Measurements from ENCODE around the gene NINJ1.

The NINJ1 gene

DNA sequence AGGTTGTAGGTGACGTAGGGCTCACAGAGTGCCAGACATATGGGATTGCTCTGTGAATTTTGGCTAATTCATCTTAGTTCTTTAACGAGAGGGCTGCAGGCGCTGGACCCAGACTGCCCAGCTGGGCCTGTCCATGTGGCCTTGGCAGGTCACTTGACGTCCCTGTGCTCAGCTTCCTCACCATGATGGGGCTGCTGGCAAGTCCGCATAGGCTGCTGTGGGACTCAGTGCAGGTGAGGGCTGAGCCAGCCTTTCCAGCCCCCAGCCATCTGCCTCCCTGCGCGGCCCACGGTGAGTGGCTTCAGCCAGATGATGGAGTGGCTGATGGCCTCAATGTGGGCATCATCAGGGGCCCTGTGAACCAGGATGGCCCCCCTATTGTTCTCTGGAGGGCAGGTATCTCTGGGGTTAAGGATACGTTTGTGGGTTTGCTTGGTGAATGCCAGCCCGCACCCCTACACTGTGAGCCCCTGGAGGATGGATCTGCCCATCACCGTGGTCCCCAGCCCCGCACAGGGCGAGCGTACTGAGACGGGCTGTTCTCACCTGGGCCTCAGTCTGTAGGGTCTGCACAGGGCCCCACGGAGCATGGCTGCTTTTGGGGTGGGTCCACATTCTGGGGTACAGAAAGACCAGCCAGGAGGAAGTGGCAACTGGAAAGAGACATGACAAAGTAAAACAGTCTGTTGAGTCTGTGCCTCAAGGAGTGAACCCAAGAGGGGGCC, 34.3 kb downstream of the NINJ1 start:
- DNase-seq, result no peak

DNA sequence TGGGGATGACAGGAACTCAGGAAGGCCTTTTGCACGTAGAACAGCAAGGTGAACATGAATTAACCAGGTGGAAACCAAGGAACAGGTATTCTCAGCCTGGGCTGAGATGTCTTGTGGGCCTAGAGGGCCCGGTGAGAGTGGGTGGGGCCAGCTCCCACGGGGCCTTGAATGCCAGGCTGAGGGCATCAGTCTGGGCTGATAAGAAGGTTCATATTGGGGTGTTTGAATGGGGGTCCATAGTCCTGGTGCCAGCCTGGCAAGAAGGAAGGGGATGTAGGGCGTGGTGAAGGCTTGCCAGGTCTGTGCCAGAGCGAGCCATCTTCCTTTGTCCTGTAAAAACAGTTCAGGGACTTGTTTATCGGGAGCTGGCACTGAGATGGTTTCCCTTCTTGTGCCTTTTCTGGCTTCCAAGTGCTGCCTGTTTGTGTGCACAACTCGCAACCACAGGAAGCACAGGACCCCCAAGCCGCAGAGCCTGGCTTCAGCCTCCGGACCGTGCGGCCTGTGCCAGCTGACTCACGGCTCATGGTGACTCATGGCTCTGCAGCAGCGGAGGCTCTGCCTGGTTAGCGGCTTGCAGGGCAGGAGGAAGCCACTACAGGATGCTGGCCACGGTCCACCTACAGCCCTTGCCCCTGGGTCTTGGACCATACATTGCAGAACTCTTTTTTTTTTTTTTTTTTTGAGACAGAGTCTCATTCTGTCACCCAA, 35.7 kb downstream of the NINJ1 start:
- no peak for DNase-seq

DNA sequence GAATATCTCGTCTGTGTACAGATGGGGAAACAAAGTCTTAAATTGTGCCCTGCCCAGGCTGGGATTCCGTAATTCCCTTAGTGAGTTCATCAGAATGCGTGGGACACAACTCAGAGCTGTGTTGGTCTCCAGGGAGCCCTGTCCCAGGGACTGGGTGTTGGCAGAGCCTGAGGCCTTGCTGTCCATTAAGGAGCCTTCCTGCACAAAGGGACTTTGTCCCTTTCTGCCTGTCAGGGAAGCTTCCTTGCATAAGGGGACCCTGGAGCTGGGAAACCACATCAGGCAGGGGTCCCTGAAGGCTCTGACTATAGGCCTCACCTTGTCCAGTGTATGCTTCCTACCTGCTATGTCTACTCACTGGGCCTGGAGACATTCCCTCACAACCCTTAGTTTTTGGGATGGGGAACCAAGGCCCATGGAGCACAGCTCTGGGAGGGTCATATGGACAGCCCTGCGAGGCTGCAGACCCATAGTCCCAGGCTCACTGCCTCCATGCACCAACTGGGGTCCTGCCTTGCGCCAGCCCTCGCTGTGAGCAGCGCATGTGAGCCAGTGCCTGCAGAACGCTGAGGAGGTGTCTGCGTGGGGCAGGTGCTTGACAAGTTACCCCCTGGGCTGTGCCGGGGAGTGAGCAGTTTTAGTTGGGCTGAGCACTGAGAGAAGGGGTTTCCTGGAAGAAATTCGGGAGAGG, 36.4 kb downstream of the NINJ1 start:
- DNase-seq, result no peak

DNA sequence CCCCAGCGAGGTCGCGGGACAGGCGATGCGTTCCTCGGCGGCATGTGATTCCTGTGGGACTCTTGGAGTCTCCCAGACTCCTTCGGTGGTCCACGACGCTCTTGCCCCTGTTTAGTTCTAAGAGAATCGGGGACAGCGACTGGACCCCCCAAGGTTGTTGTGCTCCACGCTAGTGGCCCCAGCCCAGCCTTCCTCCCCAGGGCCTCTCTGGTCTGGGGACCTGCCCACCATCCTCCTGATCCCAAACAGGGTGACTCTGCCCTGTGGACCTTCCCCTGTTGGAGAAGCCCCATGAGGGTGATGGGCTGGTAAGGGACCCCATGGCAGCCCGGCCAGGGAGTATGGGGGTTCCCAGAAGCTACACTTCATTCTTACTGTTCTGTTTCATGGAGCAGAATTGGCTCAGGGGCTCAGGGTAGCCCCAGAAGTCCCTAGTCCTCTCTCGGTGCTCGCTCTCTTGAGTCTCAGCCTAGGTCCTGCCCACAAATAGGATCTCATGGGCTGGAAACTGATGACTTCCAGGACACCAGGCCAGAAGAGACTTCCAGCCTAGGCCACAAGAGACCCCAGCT, 37.2 kb downstream of the NINJ1 start:
- no peak for DNase-seq

GRCh38 chr9:93096131-93096802, 37.8 kb downstream of the NINJ1 start, which contains the start of gene CARD19:
Gene CARD19, plus strand, starts transcription at chr9:93096217. Its CDS starts 129 bp downstream, at chr9:93096346.
- peak in 1 of 2 experiments; percentile 47 for DNase-seq

GRCh38 chr9:93095205-93096130, 38.6 kb downstream of the NINJ1 start:
- peak; percentile 97 to 99 for DNase-seq

DNA sequence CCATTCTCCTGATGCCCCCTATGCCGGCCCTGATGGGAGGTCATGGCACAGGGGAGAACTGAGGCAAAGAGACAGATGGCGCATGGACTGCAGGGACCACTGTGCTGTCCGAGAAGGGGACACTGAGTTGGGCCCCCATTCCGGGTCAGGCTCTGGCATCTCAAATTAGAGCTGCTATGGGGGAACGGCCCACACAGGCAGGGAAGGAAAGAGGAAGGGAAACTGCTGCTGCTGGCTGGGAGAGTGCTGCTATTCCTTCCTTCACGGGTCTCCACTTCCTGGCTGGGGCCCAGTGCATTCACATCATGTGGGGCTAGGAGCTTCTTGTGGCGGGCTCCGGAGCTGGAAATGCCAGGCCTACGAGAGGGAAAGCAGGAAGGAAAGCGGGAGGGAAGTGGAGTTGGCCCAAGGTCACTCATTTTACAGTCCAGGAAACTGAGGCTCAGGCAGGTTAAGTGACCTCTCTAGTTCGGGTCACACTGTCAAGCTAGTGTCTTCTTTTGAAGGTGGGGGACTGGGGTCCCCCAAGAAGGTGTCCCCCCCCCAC, 39.3 kb downstream of the NINJ1 start:
- DNase-seq, result no peak

GRCh38 chr9:93093877-93094657, 40.0 kb downstream of the NINJ1 start:
- no peak for DNase-seq

DNA sequence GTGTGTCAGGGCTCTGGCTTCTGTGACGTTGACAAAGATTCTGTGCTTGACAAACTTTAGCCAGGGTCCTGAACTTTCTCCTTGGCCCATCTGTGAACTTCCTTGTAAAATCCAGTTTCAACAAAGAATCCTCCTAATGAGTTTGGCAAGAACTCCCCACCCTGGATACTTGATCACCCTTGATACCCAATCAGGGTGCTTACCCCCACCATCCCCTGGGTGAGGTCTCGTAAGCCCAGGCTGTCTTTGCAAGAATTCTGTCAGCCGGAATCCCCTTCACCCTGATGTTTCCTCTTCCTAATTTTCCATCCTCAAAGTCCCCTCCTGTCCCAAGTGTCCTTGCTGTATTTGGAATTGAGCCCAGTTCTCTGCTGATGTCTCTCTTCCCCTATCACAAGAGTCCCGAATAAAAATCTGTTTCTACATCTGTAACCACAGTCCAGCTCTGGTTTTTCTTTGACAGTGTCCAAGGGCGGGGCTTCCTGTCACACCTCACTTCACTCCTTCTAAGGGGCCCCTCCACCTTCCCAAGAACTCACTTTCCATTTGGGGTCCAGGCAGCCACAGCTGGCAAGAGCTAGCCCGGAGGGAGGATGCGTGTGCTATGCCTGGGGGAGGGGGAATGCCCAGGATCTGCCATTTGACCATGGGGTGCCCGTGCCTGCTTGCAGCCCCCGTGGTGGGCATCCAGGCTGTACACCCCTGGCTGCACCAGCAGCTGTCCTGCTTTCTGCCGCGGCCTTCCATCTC, 40.7 kb downstream of the NINJ1 start:
- DNase-seq, result no peak

DNA sequence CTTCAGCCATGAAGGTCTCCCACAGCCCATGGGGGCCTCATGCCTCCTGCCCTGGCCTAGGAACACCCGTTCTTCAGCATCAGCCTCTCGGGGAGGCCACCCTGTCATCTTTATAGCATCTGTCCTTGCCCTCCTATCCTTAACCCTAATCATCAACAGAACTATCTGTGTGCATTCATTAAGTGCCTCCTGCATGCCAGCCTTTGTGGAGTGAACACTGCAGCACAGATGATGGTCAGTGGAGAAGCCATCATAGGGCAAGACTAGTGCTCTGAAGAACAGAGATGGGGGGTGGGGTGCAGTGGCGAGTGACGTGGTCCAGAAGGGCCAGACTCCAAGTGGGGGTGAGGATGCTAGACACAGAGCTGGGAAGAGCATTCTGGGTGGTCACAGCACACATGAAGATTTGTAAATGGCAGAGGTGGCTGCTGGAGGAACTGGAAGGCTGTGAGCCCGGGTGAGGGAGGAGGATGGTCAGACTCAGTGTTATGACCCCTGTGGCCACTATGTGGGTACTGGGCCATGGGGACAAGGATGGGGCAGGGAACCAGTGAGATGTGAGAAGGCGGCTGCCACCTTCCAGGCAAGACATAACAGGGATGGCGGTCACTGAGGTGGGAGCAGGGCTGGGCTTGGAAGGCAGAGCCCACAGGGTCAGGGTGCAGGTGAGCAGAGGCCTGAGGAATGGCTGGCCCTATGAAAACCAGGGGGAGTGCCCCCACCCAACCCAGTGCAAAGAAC, 41.6 kb downstream of the NINJ1 start:
- no peak for DNase-seq

- DNase-seq, result no peak
These were observed 42.5 kb downstream of the NINJ1 start for GRCh38 chr9:93091453-93092081.

GRCh38 chr9:93091056-93091452, 43.0 kb downstream of the NINJ1 start:
- DNase-seq, result no peak

DNA sequence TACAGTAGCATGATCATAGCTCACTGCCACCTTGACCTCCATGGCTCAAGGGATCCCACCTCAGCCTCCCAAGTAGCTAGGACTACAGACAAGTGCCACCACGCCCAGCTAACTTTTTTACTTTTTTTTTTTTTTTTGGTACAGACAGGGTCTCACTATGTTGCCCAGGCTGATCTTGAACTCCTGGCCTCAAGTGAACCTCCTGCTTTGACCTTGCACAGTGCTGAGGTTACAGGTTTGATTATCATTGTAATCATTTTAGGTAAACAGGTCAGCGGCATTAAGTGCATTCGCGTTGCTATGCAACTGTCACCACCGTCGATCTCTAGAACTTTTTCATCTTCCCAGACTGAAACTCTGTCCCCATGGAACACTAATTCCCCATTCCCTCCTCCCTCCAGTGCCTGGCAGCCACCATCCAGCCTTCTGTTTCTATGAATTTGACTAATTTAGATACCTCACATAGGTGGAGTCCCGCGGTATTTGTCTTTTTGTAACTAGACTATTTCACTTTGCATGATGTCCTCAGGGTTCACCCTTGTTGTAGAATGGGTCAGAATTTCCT, 43.9 kb downstream of the NINJ1 start:
- DNase-seq, result no peak

DNA sequence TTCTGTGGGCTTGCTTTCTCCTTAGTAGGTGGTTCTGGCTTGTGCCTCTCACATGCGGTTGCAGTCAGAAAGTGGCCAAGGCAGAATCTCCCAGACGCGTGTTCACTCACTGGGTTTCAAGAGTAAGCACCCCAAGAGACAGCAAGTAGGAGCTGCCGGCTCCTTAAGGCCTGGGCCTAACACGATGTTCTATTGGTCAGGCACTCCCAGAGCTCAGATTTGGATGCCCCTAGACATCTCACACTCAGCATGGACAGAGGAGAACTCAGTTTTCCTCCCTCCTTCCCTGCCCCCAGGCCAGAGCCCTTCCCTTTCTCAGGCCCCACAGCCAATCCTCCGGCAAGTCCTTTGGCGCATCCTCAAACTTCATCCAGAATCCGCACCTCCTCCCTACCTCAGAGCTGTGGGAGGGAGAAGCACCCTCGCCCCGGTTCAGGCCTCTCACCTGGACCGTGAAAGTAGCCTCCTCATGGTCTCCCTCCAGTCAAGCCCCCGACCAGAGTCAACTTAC, 44.5 kb downstream of the NINJ1 start:
- DNase-seq, result no peak

DNA sequence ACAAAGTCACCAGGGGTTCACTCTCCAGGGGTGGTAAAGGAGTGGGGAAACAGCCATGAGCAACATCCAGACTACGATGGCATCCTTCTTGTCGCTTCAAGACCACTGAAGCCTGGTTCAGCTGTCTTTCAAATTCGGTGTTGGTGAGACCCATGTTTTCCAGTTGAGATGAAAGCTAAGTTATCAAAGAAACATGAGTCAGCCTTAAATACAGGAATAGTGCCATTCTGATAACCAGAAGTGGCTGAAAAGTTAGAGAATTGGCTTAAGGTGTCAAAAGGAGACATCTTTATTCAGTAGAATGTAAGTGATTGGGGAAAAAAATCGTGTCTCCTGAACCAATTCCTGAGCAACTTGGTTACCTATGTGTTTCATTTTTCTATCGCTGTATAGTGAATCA, 45.0 kb downstream of the NINJ1 start:
- no peak for DNase-seq

GRCh38 chr9:93088656-93089015, 45.4 kb downstream of the NINJ1 start:
- no peak for DNase-seq

GRCh38 chr9:93087971-93088655, 45.9 kb downstream of the NINJ1 start:
- DNase-seq, result no peak

All from NCI-H2081 (cell line).